ENCODE data around the gene CDH26.

- TF ChIP-seq CTCF (IDR thresholded peaks at IDR 0.05) = no peak
- no peak for TF ChIP-seq POLR2A (IDR thresholded peaks at IDR 0.05)
Measured at GRCh38 chr20:59911041-59911440, 47.2 kb upstream of the CDH26 start.
